ENCODE data around the gene HSD17B12. TPM values are rescaled to one million over a fixed set of nuclear protein-coding genes. Genes with fewer than 3 reads are reported as not detected.
A peak's percentile ranks its signal among the peaks of the same experiment; 100 is the strongest.

The HSD17B12 gene
- total and polyA plus RNA-seq, 2 of the 4 experiments (the other 2 are of a cell fraction): 38.0 to 44.6 TPM

- Histone ChIP-seq H2BK120ac (ENCODE audit: low read depth, low read length) (no peak overlapping the region), H3K18ac (ENCODE audit: low read depth, low read length) (no peak overlapping the region), H4K8ac (ENCODE audit: low read depth in 2 of 2, low read length in 2 of 2) (no peak overlapping the region), H2AFZ (replicated peaks; ENCODE audit: low read length, poor library complexity) (no peak overlapping the region), H3K4me1 (ENCODE audit: control insufficient read depth, insufficient read depth, low read length) (no peaks in the 10 kb centered on the region), H3K9me3 (ENCODE audit: control insufficient read depth, insufficient read depth, low read length) (peaks cover under 1% of the 10 kb centered on the region; the same call in 1 of the 2 replicates), H3K4me3 (ENCODE audit: insufficient read depth, low read depth, low read length) (no peak overlapping the region), H3K9me1 (ENCODE audit: insufficient read depth, low read length) (no peaks in the 10 kb centered on the region; the same call in 1 of the 2 replicates), H3K79me1 (ENCODE audit: low read depth in 1 of 2, low read length in 2 of 2) (peaks cover 13 to 32% of the 10 kb centered on the region in 2 experiments), H3K9ac (ENCODE audit: low read depth, low read length) (no peak overlapping the region), H4K5ac (ENCODE audit: low read depth, low read length) (no peak overlapping the region), H2BK15ac (ENCODE audit: low read depth, low read length) (no peak overlapping the region), H3K4me2 (ENCODE audit: low read depth, low read length) (peak overlapping the region; percentile 65; the same call in 1 of the 2 replicates), H2BK20ac (ENCODE audit: low read depth, low read length) (no peak overlapping the region), H3K23ac (ENCODE audit: low read depth, low read length) (no peak overlapping the region), H3K56ac (ENCODE audit: extremely low read depth, insufficient read depth, low read length) (no peak overlapping the region), H2AK5ac (ENCODE audit: low read depth, low read length) (no peak overlapping the region), H3K14ac (replicated peaks; ENCODE audit: low read depth, low read length) (no peak overlapping the region), H3K4ac (ENCODE audit: low read depth, low read length) (no peak overlapping the region), H3K36me3 (ENCODE audit: control insufficient read depth, insufficient read depth, low read length) (peaks cover 3% of the 10 kb centered on the region; the same call in 1 of the 2 replicates), H3K27ac (ENCODE audit: insufficient read depth, low read length) (no peak overlapping the region), H4K91ac (ENCODE audit: insufficient read depth, low read depth, low read length) (no peak overlapping the region), H2AK9ac (replicated peaks; ENCODE audit: low read depth, low read length, poor library complexity) (no peak overlapping the region), H3K27me3 (ENCODE audit: control insufficient read depth, insufficient read depth, low read length) (no peaks in the 10 kb centered on the region), H4K20me1 (ENCODE audit: insufficient read depth, low read length) (peaks cover 4% of the 10 kb centered on the region; the same call in 1 of the 2 replicates), H2BK5ac (ENCODE audit: low read depth, low read length, poor library complexity, severe bottlenecking) (no peak overlapping the region)
- DNase-seq: peak; percentile 10
- ChIA-PET POLR2A (ENCODE audit: unreplicated experiment) (no interaction called here), CTCF (interaction anchor here (0.6 kb wide), 2 partner anchors 13 to 17 kb away, joined by 3 read pairs; no protein-coding TSS in a partner anchor)
- TF ChIP-seq NFE2L2 (IDR thresholded peaks at IDR 0.05; ENCODE audit: low read depth, low read length) (no peak), RCOR1 (IDR thresholded peaks at IDR 0.05; ENCODE audit: insufficient replicate concordance, low read length) (no peak), MAFK (IDR thresholded peaks at IDR 0.05; ENCODE audit: low read depth, low read length) (no peak), POLR2A (IDR thresholded peaks at IDR 0.05; ENCODE audit: low read depth, low read length) (no peak), CTCF (conservative IDR thresholded peaks at IDR 0.05; ENCODE audit: low read depth, low read length) (no peak), ELK1 (IDR thresholded peaks at IDR 0.05; ENCODE audit: borderline replicate concordance, low read depth, low read length) (no peak)
- BruUV-seq (replicated peaks): no TSS peak
- no CpG with 5 or more reads among the region's 3 CpGs for WGBS, 2 experiments (ENCODE audit: extremely low coverage in 2 of 2, insufficient read length in 1 of 2)
- no peak for ATAC-seq (ENCODE audit: low read depth)
- dilution Hi-C loops (cut with HindIII; ENCODE audit: low sequenced_read_pairs, unreplicated experiment) (no loop called here), intact Hi-C loops (cut with micrococcal nuclease) (no loop called here), in situ Hi-C loops (cut with MboI; ENCODE audit: low sequenced_read_pairs) (no loop called here)
These were observed 43.1 kb downstream of the HSD17B12 start for GRCh38 chr11:43723617-43724016.

All from IMR-90 (cell line).